IPS DF 6.9 (cell line): ENCODE data around the gene ABHD14A.

ENCODE experiments used
- DNase-seq: peaks from one replicate; pipeline ENCODE4 v3.0.0-alpha.2; 2013; ENCODE audit warnings: low read depth, low spot score
- H3K27ac ChIP-seq: one replicate; pipeline ENCODE4 v1.5.1; 2013; ENCODE audit warnings: low read length, control low read depth
- H3K27me3 ChIP-seq: 2 replicates; pipeline ENCODE4 v1.6.1; 2013; ENCODE audit warnings: mild to moderate bottlenecking, low read length; ENCODE audit not compliant: control insufficient read depth, insufficient read depth
- H3K36me3 ChIP-seq: 2 replicates; pipeline ENCODE4 v1.6.1; 2013; ENCODE audit warnings: low read length; ENCODE audit not compliant: control insufficient read depth, insufficient read depth
- H3K4me1 ChIP-seq: 2 replicates; pipeline ENCODE4 v1.6.1; 2013; ENCODE audit warnings: low read length; ENCODE audit not compliant: control insufficient read depth, insufficient read depth
- H3K4me3 ChIP-seq: 2 replicates; pipeline ENCODE4 v1.5.1; 2013; ENCODE audit warnings: mild to moderate bottlenecking, low read length
- H3K9me3 ChIP-seq: 2 replicates; pipeline ENCODE4 v1.6.1; 2013; ENCODE audit warnings: low read length, inconsistent platforms; ENCODE audit not compliant: control insufficient read depth, insufficient read depth
- WGBS: extraction: QIAGEN DNeasy Blood & Tissue Kit; methylation state at CpG from one replicate; pipeline ENCODE4 v1.1.7; 2013; ENCODE audit warnings: mixed read lengths, missing lambda C conversion rate; ENCODE audit not compliant: insufficient read length, insufficient coverage; 5-methylcytosine and 5-hydroxymethylcytosine counted together

Gene ABHD14A

GRCh38 chr3:52029535-52029934, 54.7 kb downstream of the ABHD14A start:
- H3K27me3 ChIP-seq, result no peaks in the 10 kb centered on the region
- no peaks in the 10 kb centered on the region for H3K4me1 ChIP-seq
- no peak for DNase-seq
- no peaks in the 10 kb centered on the region for H3K9me3 ChIP-seq
- H3K36me3 ChIP-seq, result no peaks in the 10 kb centered on the region
- no CpG with 5 or more reads among the region's 10 CpGs for WGBS
- H3K4me3 ChIP-seq, result no peak overlapping the region
- H3K27ac ChIP-seq, result no peak overlapping the region
